T-helper 2 cell treated with Interferon-gamma antibody and Interleukin-4, amounts not matched to agents 5 μg/mL and 100 μg/mL, for 36 hours (primary cell): ENCODE results near the gene USH1G.

Source experiments
- DNase-seq: peaks from one replicate; pipeline ENCODE4 v3.0.0; 2021; ENCODE audit warnings: low spot score
- H3K27ac Mint-ChIP-seq: one replicate; pipeline ENCODE4 v1.8.0; 2021; ENCODE audit warnings: mild to moderate bottlenecking, mixed read lengths
- H3K27me3 Mint-ChIP-seq: one replicate; pipeline ENCODE4 v1.8.0; 2021; ENCODE audit warnings: low read depth, mixed read lengths
- H3K36me3 Mint-ChIP-seq: one replicate; pipeline ENCODE4 v1.8.0; 2021; ENCODE audit warnings: low read depth, mixed read lengths
- H3K4me1 Mint-ChIP-seq: one replicate; pipeline ENCODE4 v1.8.0; 2021; ENCODE audit warnings: low read depth, mixed read lengths
- H3K4me3 Mint-ChIP-seq: one replicate; pipeline ENCODE4 v1.8.0; 2022; ENCODE audit warnings: mild to moderate bottlenecking, moderate library complexity, mixed read lengths
- H3K9me3 Mint-ChIP-seq: one replicate; pipeline ENCODE4 v1.8.0; 2021; ENCODE audit warnings: mixed read lengths

Gene USH1G

DNA sequence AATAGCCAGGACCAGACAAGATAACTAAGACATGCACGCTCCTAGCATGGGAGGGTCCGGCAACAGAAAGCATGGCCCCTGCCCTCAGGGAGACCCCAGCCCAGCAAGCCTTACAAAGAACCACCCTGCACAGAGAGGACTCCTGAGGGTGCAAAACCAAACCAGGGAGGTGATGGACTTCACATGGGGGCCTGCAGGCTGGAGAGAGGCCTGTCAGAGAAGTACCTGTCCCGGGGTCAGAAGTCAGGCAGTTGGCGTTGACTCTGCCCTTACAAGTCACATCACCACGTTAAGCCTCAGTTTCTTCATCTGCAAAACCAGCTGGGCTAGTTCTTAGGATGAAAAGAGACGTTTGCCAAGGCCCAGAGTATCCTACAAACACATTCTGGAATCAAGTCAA, 5.7 kb upstream of the USH1G start:
- H3K9me3 Mint-ChIP-seq, result no peaks in the 10 kb centered on the region
- H3K27ac Mint-ChIP-seq, result no peak overlapping the region
- no peaks in the 10 kb centered on the region for H3K36me3 Mint-ChIP-seq
- no peak overlapping the region for H3K4me3 Mint-ChIP-seq
- H3K4me1 Mint-ChIP-seq, result peaks cover 5% of the 10 kb centered on the region
- DNase-seq, result no peak
- H3K27me3 Mint-ChIP-seq, result peaks cover 72% of the 10 kb centered on the region

GRCh38 chr17:74925242-74925641, 2.2 kb upstream of the USH1G start:
- Mint-ChIP-seq H3K9me3 (no peaks in the 10 kb centered on the region), H3K36me3 (no peaks in the 10 kb centered on the region), H3K4me3 (no peak overlapping the region), H3K27ac (no peak overlapping the region), H3K4me1 (peaks cover 3% of the 10 kb centered on the region), H3K27me3 (peaks cover 64% of the 10 kb centered on the region)
- DNase-seq, result no peak

GRCh38 chr17:74924250-74924948, 1.3 kb upstream of the USH1G start, which contains the start of gene OTOP2:
Gene OTOP2 (plus strand): TSS chr17:74924273. CDS start chr17:74924633, 360 bp downstream.
- H3K27me3 Mint-ChIP-seq, result peaks cover 64% of the 10 kb centered on the region
- H3K27ac Mint-ChIP-seq, result no peak within 1 kb of the TSS
- no peaks in the 10 kb centered on the region for H3K9me3 Mint-ChIP-seq
- no peak for DNase-seq
- H3K36me3 Mint-ChIP-seq, result no peaks in the 10 kb centered on the region
- peaks cover 3% of the 10 kb centered on the region for H3K4me1 Mint-ChIP-seq
- H3K4me3 Mint-ChIP-seq, result peak within 1 kb of the TSS; percentile 18

GRCh38 chr17:74923538-74924249, 639 bp upstream of the USH1G start:
- no peak overlapping the region for H3K4me3 Mint-ChIP-seq
- H3K36me3 Mint-ChIP-seq, result no peaks in the 10 kb centered on the region
- no peaks in the 10 kb centered on the region for H3K9me3 Mint-ChIP-seq
- DNase-seq, result peak; percentile 66
- no peak overlapping the region for H3K27ac Mint-ChIP-seq
- H3K4me1 Mint-ChIP-seq, result peaks cover 3% of the 10 kb centered on the region
- H3K27me3 Mint-ChIP-seq, result peaks cover 65% of the 10 kb centered on the region

DNA sequence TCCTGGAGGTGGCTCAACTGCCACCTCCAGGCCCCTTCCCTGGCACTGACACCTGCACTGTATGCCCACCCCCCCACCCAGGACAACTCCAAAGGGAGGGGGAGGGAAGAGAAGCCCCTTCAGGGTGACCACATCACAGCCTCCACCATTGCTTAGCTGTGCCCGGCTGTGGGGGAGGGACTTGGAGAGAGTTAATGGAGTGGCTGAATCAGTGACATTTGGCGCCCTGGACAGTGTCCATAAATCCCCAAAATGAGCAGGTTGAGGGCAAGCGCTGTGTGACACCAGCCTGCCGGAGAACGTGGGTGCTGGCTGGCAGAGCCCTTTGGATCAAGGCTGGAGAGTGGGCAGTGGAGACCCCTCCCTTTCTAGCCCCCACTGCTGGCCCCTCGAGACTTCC, 883 bp downstream of the USH1G start:
- Mint-ChIP-seq H3K4me1 (peaks cover 3% of the 10 kb centered on the region), H3K36me3 (no peaks in the 10 kb centered on the region), H3K27me3 (peaks cover 54% of the 10 kb centered on the region), H3K4me3 (no peak overlapping the region), H3K27ac (no peak overlapping the region), H3K9me3 (no peaks in the 10 kb centered on the region)
- DNase-seq, result no peak

GRCh38 chr17:74921769-74922168, 1.3 kb downstream of the USH1G start:
- Mint-ChIP-seq H3K36me3 (no peaks in the 10 kb centered on the region), H3K4me1 (peaks cover 3% of the 10 kb centered on the region), H3K9me3 (no peaks in the 10 kb centered on the region), H3K27me3 (peaks cover 50% of the 10 kb centered on the region), H3K27ac (no peak overlapping the region), H3K4me3 (no peak overlapping the region)
- DNase-seq, result no peak

GRCh38 chr17:74921026-74921681, 1.9 kb downstream of the USH1G start:
- no peak overlapping the region for H3K27ac Mint-ChIP-seq
- no peaks in the 10 kb centered on the region for H3K9me3 Mint-ChIP-seq
- no peak for DNase-seq
- peaks cover 3% of the 10 kb centered on the region for H3K4me1 Mint-ChIP-seq
- no peaks in the 10 kb centered on the region for H3K36me3 Mint-ChIP-seq
- peaks cover 45% of the 10 kb centered on the region for H3K27me3 Mint-ChIP-seq
- H3K4me3 Mint-ChIP-seq, result no peak overlapping the region

DNA sequence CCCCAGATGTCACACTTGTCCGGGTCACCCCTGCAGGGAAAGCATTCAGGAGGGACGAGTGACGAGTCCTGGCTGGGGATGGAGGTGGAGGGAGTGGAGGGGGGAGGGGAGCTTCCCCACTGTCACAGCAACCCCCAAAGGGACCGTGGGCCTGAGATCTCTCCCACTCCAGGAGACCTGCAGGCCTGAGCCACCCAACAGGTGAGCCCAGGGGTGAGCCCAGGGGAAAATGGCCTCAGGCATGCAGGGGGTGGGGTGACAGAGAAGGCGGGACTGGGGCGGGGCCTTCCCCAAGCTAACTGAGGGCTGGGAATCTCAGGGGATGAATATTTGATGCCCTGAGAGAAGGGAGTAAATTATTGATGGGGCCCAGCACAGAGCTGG, 2.4 kb downstream of the USH1G start:
- peaks cover 40% of the 10 kb centered on the region for H3K27me3 Mint-ChIP-seq
- no peak for DNase-seq
- no peak overlapping the region for H3K4me3 Mint-ChIP-seq
- H3K4me1 Mint-ChIP-seq, result peaks cover 3% of the 10 kb centered on the region
- no peaks in the 10 kb centered on the region for H3K36me3 Mint-ChIP-seq
- H3K9me3 Mint-ChIP-seq, result no peaks in the 10 kb centered on the region
- H3K27ac Mint-ChIP-seq, result no peak overlapping the region

DNA sequence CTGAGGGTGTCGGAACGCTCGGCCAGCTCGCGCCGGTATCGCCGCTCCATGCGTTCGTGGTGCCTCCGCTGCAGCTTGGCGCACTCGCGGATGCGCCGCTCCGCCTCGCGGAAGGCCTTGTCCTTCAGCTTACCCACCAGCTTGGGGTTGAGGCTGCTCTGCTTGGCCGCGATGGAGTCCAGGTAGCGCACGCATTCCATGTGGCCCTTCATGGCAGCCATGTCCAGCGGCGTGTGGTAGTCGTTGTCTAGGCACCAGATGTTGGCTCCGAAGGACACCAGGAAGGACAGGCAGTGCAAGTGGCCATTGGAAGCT, 2.8 kb downstream of the USH1G start:
- H3K4me3 Mint-ChIP-seq, result no peak overlapping the region

DNA sequence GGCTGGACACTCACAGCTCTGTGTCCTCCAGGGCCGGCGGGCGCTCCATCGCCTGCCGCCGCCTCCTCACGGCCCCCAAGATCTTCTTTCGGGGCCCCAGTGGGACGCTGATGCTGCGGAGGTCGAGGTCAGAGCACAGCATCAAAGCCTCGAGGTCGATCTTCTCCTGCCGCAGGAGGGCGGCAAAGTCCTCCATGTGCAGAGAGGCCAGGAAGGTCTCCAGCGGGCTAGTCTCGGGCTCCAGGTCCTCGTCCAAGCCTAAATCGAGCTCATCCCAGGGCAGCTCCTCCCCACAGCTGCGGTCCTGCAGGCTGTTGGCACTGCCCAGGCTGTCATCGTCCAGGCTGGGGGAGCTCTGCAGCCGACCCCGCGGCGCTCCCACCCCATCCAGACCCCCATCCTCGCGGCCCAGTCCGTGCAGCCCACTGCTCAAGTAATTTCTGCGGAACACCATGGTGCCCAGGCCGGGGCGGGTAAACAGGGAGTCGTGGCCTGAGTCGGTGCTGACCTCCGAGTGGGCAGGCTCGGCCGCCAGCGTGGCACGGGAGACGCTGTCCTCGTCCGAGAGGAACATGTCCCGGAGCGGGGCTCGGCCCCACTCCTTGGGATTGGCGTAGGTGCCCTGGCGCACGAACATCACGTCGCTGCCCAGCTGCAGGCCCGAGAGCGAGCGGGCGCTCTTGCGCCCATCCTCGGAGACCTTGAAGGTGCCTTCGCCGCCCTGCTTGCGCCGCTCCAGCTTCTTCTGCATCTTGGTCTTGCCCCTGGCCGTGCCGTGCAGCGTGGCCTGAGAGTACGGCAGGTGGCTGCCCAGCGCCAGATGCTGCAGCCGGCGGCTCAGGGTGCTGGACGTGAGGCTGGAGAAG, 3.4 kb downstream of the USH1G start:
- Mint-ChIP-seq H3K4me3 (no peak overlapping the region), H3K27me3 (peaks cover 30% of the 10 kb centered on the region), H3K27ac (no peak overlapping the region), H3K36me3 (no peaks in the 10 kb centered on the region), H3K9me3 (no peaks in the 10 kb centered on the region), H3K4me1 (peaks cover 3% of the 10 kb centered on the region)
- DNase-seq, result no peak

More for the DNA sequence above, 2.8 kb downstream of the USH1G start:
- H3K27ac Mint-ChIP-seq, result no peak overlapping the region
- H3K4me1 Mint-ChIP-seq, result peaks cover 3% of the 10 kb centered on the region
- no peaks in the 10 kb centered on the region for H3K36me3 Mint-ChIP-seq
- H3K9me3 Mint-ChIP-seq, result no peaks in the 10 kb centered on the region
- DNase-seq, result no peak
- H3K27me3 Mint-ChIP-seq, result peaks cover 36% of the 10 kb centered on the region

DNA sequence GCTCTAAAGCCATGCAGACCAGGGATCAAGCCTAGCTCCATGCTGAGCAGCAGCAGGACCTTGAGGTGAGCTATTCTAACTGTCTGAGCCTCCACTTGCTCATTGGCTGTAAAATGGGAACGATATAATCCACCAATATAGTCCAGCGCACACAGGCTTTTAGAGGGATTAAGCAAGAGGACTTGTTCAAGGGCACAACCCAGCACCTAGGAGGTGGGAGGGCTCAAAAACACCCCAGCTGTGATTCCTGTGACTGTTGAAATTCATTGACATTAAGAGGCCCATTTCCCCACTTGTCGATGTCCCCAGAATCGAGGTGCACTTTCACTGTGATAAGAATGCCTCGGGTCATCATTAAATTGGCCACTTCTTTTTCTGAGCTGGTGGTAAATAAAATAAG, 4.1 kb downstream of the USH1G start:
- no peak overlapping the region for H3K4me3 Mint-ChIP-seq
- H3K9me3 Mint-ChIP-seq, result no peaks in the 10 kb centered on the region
- H3K36me3 Mint-ChIP-seq, result no peaks in the 10 kb centered on the region
- peaks cover 1% of the 10 kb centered on the region for H3K4me1 Mint-ChIP-seq
- DNase-seq, result no peak
- H3K27ac Mint-ChIP-seq, result no peak overlapping the region
- peaks cover 28% of the 10 kb centered on the region for H3K27me3 Mint-ChIP-seq

DNA sequence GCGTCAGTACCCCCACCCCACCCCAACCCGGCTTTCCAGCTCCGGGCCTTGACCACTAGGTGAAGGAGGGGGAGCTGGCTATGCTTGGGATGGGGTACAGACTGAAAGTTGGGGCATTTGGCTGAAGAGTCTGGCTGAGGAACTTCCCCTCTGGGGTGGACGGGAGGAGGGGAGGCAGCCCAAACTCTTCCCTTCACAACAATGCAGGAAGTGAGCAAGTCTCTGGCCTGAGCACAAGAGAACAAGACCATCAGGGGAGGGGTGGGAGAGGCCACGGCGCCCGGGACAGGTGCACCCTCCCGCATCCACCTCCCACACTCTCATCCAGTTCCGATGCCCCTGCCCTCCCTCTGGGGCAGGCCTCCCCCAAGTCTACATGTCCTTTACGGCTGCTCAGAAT, 5.6 kb downstream of the USH1G start:
- Mint-ChIP-seq H3K4me1 (no peaks in the 10 kb centered on the region), H3K36me3 (no peaks in the 10 kb centered on the region), H3K27ac (no peak overlapping the region), H3K27me3 (peaks cover 24% of the 10 kb centered on the region), H3K9me3 (no peaks in the 10 kb centered on the region), H3K4me3 (no peak overlapping the region)
- no peak for DNase-seq

DNA sequence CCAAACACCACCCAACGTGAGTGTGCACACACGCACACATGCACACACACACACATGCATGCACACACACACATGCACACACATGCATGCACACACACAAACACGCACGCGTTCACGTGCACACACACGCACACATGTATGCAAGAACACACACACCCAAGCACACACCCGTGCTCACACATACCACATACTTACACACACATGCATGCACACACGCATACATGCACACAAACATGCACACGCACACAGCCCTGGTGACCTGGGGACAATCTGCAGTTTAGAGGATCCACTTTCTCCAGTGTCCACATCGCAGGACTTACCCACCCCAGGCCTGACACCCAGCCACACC, 6.2 kb downstream of the USH1G start:
- Mint-ChIP-seq H3K4me1 (no peaks in the 10 kb centered on the region), H3K4me3 (no peak overlapping the region), H3K27ac (no peak overlapping the region)

More for the DNA sequence above, 6.2 kb downstream of the USH1G start:
- H3K9me3 Mint-ChIP-seq, result no peaks in the 10 kb centered on the region
- no peak for DNase-seq
- H3K36me3 Mint-ChIP-seq, result no peaks in the 10 kb centered on the region
- peaks cover 19% of the 10 kb centered on the region for H3K27me3 Mint-ChIP-seq
